HG03159 (cell line): ENCODE measurements around the gene PCDHGB2.
"Not testable (repeated sequence)": the region's sequence is repeated elsewhere in the genome, so short reads cannot be mapped to it uniquely, and the experiment has no call there.

Experiments
- ATAC-seq: cut with Tn5 transposase; IDR thresholded peaks from one replicate; pipeline ENCODE4 v1.9.1; 2021; ENCODE audit warnings: mild to moderate bottlenecking, moderate library complexity; ENCODE audit not compliant: unreplicated experiment

PCDHGB2 gene

DNA sequence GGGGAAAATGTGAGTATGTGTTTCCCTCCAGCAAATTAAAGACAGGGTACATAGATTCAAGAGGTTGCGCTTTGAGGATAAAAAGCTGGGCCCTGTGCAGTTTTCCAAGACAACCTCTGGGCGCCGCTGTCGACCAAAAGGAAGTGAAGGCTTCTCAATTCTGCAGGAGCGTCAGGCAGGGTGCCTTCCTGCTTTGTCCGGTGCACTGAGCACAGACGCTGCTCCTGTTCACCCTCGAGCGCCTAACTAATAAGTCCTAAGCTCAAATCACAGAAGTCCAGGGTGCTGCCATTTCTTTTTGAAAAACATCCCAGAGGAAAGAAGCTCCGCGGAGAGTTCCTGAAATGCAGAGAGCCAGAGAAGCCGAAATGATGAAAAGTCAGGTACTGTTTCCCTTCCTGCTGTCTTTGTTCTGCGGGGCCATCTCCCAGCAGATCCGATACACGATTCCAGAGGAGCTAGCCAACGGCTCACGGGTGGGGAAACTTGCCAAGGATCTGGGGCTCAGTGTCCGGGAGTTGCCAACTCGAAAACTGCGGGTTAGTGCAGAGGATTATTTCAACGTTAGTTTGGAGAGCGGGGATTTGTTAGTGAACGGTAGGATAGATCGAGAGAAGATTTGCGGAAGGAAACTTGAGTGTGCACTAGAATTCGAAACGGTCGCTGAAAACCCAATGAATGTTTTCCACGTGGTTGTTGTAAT lies 9.7 kb upstream of the PCDHGB2 start, which contains the start of gene PCDHGB1:
Gene PCDHGB1 (plus strand): TSS at position 183 of the 703 bp plus-strand sequence. CDS start 162 bp downstream, at position 345.
- no peak for ATAC-seq

DNA sequence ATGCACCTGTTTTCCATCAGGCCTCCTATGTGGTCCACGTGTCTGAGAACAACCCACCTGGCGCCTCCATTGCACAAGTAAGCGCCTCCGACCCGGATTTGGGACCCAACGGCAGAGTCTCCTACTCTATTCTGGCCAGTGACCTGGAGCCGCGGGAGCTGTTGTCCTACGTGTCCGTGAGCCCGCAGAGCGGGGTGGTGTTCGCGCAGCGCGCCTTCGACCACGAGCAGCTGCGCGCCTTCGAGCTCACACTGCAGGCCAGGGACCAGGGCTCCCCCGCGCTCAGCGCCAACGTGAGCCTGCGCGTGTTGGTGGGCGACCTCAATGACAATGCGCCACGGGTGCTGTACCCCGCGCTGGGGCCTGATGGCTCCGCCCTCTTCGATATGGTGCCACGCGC lies 8.2 kb upstream of the PCDHGB2 start:
- no peak for ATAC-seq

DNA sequence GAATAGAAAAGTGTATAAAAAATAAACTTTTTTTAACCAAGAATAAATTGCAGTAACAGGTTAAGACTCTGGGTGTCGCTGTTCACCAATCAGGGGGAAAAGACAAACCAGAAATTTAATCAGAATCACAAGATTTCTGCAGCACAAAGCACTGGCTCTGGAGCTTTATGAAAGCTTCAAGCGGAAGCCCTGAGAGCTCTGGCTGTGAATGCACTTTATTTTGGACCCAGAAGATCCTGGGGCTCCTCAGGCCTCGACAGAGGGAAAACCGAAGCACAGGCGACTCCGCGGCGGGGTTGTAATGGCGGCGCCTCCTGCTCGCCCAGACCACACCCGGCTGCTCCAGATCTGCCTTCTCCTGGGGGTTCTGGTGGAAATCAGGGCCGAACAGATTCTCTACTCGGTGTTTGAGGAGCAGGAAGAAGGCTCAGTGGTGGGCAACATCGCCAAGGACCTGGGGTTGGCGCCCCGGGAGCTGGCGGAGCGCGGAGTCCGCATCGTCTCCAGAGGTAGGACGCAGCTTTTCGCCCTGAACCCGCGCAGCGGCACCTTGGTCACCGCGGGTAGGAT lies 4.8 kb upstream of the PCDHGB2 start, which contains the start of gene PCDHGA4:
Gene PCDHGA4 (plus strand): TSS at position 122 of the 570 bp plus-strand sequence. CDS start 87 bp downstream, at position 209.
- ATAC-seq = no peak

DNA sequence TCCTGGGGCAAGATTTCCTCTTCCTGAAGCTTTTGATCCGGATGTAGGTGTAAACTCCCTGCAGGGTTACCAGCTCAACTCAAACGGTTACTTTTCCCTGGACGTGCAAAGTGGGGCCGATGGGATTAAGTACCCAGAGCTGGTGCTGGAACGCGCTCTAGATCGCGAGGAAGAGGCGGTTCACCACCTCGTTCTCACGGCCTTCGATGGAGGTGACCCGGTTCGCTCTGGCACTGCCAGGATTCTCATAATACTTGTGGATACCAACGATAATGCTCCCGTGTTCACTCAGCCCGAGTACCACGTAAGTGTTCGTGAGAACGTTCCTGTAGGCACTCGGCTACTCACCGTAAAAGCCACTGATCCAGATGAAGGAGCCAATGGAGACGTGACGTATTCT lies 4.2 kb upstream of the PCDHGB2 start:
- ATAC-seq = no peak

DNA sequence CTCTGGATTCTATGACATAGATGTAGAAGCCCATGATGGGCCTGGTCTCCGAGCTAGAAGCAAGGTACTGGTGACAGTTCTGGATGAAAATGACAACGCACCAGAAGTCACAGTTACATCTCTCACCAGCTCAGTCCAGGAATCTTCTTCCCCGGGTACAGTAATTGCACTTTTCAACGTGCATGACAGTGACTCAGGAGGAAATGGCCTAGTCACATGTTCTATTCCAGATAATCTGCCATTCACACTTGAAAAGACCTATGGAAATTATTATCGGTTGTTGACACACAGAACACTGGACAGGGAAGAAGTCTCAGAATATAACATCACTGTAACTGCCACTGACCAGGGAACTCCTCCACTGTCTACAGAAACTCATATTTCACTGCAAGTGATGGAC lies 3.7 kb upstream of the PCDHGB2 start:
- no peak for ATAC-seq

DNA sequence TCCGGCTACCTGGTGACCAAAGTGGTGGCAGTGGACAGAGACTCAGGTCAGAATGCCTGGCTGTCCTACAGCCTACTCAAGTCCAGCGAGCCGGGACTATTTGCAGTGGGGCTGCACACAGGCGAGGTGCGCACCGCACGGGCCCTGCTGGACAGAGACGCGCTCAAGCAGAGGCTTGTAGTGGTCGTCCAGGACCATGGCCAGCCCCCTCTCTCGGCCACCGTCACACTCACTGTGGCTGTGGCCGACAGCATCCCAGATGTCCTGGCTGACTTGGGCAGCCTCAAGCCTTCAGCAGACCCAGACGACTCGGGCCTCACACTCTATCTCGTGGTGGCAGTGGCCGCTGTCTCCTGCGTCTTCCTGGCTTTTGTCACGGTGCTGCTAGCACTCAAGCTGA lies 2.8 kb upstream of the PCDHGB2 start:
- ATAC-seq = no peak

DNA sequence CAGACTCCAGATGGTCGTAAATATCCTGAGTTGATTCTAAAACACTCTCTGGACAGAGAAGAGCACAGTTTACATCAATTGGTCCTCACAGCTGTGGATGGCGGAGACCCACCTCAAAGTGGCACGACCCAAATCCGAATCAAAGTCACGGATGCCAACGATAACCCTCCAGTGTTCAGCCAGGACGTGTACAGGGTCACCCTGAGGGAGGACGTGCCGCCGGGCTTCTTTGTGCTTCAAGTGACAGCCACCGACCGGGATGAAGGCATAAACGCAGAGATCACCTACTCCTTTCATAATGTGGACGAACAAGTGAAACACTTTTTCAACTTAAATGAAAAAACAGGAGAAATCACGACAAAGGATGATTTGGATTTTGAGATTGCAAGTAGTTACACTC lies 891 bp downstream of the PCDHGB2 start:
- ATAC-seq = no peak

DNA sequence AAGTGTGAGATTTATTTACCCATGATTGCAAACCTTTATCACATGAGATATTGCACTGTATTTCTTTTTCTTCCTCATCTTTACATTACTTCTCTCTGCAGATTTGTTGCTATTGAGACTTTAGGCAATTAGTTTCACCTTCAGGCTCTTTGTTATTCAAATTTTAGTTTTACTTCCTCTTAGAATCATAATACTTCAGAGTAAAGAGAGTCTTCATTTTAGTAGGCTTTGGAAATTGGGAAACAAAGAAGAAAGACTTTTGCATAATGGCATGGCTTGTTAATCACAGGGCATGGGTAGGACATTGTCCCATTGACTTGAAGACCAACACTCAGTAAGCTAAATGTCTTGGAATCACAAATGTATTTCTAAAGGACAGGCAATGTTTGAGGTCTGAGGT lies 2.9 kb downstream of the PCDHGB2 start:
- no peak for ATAC-seq

DNA sequence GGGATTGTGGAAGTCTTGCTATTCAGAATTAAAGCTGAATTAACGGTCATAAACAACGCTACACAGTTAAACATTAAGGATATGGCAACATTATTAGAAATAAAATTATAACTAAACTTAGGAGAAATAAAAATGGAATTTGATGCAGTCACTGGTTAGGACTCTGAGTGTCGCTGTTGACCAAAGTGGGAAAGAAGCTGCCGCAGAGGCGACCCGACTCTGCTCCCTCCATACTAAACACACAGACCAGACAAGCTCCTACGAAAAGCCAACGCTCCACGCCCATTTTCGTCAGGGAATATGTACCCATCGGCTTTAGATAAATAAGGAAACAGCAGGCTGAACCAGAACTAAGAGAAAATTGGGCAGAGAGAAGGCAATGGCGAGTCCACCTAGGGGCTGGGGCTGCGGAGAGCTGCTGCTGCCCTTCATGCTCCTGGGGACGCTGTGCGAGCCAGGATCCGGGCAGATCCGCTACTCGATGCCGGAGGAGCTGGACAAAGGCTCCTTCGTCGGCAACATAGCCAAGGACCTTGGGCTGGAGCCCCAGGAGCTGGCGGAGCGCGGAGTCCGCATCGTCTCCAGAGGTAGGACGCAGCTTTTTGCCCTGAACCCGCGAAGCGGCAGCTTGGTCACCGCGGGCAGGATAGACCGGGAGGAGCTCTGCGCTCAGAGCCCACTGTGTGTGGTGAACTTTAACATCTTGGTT lies 4.3 kb downstream of the PCDHGB2 start, which contains the start of gene PCDHGA5:
Gene PCDHGA5 (plus strand): TSS at position 211 of the 709 bp plus-strand sequence. CDS start 169 bp downstream, at position 380.
- ATAC-seq = no peak

DNA sequence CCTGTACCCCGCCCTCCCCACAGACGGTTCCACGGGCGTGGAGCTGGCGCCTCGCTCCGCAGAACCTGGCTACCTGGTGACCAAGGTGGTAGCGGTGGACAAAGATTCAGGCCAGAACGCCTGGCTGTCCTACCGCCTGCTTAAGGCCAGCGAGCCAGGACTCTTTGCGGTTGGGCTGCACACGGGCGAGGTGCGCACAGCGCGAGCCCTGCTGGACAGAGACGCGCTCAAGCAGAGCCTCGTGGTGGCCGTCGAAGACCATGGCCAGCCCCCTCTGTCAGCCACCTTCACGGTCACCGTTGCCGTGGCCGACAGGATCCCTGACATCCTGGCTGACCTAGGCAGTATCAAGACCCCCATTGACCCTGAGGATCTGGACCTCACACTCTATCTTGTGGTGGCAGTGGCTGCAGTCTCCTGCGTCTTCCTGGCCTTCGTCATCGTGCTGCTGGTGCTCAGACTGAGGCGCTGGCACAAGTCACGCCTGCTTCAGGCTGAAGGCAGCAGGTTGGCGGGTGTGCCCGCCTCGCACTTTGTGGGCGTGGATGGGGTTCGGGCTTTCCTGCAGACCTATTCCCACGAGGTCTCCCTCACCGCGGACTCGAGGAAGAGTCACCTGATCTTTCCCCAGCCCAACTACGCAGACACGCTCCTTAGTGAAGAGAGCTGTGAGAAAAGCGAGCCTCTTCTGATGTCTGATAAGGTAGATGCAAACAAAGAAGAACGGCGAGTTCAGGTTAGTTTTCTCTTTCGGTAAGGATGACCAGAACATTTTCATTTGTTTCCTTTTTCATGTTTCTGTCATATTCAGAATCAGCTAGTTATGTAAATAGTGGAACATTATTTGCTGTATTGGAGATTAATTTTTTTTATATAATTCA lies 6.5 kb downstream of the PCDHGB2 start:
- ATAC-seq = no peak

DNA sequence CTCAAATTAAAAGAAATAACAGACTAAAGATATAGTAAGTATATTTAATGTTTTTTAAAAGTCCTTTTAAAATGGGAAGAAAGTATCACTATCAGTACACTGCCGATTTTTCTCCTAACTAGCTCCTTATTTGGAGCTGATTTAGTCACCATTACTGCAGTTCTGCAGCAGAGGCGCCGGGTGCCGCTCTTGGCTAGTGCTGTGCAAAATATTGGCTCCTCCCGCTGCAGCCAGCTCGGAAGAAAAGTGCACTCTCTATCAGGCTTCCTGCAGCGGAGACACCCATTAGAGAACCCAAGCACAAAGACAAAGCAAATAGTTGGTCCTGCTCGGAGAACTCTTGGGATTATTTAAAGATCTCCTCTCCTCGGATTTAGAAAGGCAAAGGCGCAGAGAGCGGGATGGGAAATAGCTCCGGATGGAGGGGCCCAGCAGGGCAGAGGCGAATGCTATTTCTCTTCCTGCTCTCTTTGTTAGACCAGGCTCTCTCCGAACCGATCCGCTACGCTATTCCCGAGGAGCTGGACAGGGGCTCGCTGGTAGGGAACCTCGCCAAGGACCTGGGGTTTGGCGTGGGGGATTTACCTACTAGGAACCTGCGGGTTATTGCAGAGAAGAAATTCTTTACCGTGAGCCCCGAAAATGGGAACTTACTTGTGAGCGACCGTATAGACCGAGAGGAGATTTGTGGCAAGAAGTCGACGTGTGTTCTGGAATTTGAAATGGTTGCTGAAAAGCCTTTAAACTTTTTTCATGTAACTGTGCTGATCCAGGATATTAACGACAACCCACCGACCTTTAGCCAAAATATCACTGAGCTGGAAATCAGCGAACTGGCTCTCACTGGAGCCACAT lies 10.4 kb downstream of the PCDHGB2 start, which contains the start of gene PCDHGB3:
Gene PCDHGB3 (plus strand): TSS at position 249 of the 855 bp plus-strand sequence. CDS start 153 bp downstream, at position 402.
- no peak for ATAC-seq

DNA sequence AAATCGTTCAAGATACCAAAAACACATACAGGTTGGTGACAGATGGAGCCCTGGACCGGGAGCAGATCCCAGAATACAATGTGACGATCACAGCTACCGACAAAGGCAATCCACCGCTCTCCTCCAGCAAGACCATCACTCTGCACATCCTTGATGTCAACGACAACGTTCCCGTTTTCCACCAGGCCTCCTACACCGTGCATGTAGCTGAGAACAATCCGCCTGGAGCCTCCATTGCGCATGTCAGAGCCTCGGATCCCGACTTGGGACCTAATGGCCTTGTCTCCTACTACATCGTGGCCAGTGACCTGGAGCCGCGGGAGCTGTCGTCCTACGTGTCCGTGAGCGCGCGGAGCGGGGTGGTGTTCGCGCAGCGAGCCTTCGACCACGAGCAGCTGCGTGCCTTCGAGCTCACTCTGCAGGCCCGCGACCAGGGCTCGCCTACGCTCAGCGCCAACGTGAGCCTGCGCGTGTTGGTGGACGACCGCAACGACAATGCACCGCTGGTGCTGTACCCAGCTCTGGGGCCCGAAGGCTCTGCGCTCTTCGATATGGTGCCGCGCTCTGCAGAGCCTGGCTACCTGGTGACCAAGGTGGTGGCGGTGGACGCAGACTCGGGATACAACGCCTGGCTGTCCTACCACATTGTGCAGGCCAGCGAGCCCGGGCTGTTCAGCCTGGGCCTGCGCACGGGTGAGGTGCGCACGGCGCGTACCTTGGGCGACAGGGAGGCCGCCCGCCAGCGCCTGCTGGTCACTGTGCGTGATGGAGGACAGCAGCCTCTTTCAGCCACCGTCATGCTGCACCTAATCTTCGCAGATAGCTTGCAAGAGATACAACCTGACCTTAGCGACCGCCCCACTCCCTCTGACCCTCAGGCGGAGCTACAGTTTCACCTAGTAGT lies 12.0 kb downstream of the PCDHGB2 start:
- no peak for ATAC-seq

DNA sequence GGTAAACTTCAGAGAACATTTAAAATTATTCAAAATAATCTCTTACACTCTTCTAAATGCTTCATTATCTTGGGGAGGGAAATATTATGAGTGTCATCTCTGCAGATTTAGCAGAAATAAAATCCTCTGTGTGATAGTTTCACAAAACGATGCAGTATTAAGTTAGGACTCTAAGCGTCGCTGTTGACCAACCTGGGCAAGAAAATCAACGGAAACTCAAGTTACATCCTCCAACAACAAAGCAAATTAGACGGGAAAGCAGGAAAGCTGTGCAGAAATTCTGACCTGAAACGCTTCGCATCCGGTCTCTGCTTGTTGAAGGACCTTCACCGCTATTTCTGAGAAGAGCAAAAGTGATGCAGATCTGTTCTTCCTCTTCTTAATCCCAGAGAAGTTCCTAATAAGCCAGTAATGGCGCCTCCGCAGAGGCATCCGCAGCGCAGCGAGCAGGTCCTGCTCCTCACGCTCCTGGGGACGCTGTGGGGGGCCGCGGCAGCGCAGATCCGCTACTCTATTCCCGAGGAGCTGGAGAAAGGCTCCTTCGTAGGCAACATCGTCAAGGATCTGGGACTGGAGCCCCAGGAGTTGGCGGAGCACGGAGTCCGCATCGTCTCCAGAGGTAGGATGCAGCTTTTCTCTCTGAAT lies 14.0 kb downstream of the PCDHGB2 start, which contains the start of gene PCDHGA6:
Gene PCDHGA6 (plus strand): TSS at position 219 of the 645 bp plus-strand sequence. CDS start 193 bp downstream, at position 412.
- ATAC-seq = no peak

DNA sequence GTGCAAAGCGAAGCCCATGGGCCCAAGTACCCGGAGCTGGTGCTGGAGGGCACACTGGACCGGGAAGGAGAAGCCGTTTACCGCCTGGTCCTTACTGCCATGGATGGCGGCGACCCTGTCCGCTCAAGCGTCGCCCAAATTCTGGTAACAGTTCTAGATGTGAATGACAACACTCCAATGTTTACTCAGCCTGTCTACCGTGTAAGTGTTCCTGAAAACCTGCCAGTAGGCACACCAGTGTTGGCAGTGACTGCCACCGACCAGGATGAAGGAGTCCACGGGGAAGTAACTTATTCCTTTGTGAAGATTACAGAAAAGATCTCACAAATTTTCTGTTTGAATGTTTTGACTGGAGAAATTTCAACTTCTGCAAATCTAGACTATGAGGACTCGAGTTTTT lies 14.8 kb downstream of the PCDHGB2 start:
- no peak for ATAC-seq

DNA sequence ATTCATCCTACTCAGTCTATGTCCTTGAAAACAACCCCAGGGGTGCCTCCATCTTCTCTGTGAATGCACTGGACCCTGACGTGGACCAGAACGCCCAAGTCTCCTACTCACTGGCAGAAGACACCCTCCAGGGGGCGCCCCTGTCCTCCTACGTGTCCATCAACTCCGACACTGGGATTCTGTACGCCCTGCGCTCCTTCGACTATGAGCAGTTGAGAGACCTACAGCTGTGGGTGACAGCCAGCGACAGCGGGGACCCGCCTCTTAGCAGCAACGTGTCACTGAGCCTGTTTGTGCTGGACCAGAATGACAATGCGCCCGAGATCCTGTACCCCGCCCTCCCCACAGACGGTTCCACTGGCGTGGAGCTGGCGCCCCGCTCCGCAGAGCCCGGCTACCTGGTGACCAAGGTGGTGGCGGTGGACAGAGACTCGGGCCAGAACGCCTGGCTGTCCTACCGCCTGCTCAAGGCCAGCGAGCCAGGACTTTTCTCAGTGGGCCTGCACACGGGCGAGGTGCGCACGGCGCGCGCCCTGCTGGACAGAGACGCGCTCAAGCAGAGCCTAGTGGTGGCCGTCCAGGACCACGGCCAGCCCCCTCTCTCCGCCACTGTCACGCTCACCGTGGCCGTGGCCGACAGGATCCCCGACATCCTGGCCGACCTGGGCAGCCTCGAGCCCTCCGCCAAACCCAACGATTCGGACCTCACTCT lies 15.8 kb downstream of the PCDHGB2 start:
- not testable (repeated sequence) for ATAC-seq

DNA sequence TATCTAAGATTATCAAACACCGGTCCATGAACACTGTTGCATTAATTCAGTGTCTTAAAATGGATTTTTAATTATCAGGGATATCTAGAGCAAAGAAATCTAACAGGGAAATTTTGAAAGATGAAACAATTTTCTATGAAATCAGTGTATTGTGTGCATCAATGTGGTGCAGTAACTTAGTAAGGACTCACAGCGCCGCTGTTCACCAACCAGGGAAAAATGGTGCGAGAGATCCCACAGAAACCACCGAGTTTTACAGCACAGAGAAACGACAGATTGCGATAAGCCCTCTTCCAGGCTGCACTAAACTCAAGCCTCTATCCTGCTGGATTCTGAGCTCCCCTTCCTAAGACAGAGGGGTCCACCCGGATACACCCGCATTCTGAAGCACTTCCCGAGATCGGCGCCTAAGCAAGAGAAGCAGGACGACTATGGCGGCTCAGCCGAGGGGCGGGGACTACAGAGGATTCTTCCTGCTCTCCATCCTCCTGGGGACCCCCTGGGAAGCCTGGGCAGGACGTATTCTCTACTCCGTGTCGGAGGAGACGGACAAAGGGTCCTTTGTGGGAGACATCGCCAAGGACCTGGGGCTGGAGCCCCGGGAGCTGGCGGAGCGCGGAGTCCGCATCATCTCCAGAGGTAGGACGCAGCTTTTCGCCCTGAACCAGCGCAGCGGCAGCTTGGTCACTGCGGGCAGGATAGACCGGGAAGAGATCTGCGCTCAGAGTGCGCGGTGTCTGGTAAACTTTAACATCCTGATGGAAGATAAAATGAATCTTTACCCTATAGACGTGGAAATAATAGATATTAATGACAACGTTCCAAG lies 22.9 kb downstream of the PCDHGB2 start, which contains the start of gene PCDHGA7:
Gene PCDHGA7 (plus strand): TSS at position 274 of the 826 bp plus-strand sequence. CDS start 158 bp downstream, at position 432.
- ATAC-seq = no peak
